MM.1S (cell line): ENCODE measurements around the gene CHCHD3.
"Not testable (repeated sequence)": the region's sequence is repeated elsewhere in the genome, so short reads cannot be mapped to it uniquely, and the experiment has no call there.

Experiments used
- DNase-seq: peaks from one replicate; pipeline ENCODE4 v3.0.0-alpha.2; 2015
- H2AFZ ChIP-seq: fragments of 300-600 bp; sonication (generic); 2 replicates; pipeline ENCODE4 v1.6.0; 2016; ENCODE audit warnings: antibody characterized with exemption, low read length
- H3F3A ChIP-seq: fragments of 300-600 bp; sonication (generic); 2 replicates; pipeline ENCODE4 v1.6.1; 2016; ENCODE audit warnings: mild to moderate bottlenecking, antibody characterized with exemption, low read length, moderate library complexity, mixed read lengths; ENCODE audit not compliant: insufficient read depth
- H3K27ac ChIP-seq: fragments of 300-600 bp; sonication (generic); 2 replicates; pipeline ENCODE4 v1.5.1; 2016; ENCODE audit warnings: mild to moderate bottlenecking, low read length
- H3K27me3 ChIP-seq: fragments of 300-600 bp; sonication (generic); replicated peaks from 2 replicates; pipeline ENCODE4 v1.6.0; 2016; ENCODE audit warnings: low read length; ENCODE audit not compliant: insufficient read depth
- H3K36me3 ChIP-seq: fragments of 300-600 bp; sonication (generic); replicated peaks from 2 replicates; pipeline ENCODE4 v1.6.1; 2016; ENCODE audit warnings: mild to moderate bottlenecking, low read length, mixed read lengths; ENCODE audit not compliant: insufficient read depth
- H3K4me1 ChIP-seq: fragments of 300-600 bp; sonication (generic); 2 replicates; pipeline ENCODE4 v1.6.1; 2016; ENCODE audit warnings: low read length, mixed read lengths
- H3K4me2 ChIP-seq: fragments of 300-600 bp; sonication (generic); 2 replicates; pipeline ENCODE4 v1.6.0; 2016; ENCODE audit warnings: low read depth, low read length
- H3K4me3 ChIP-seq: fragments of 300-600 bp; sonication (generic); 2 replicates; pipeline ENCODE4 v1.5.1; 2016; ENCODE audit warnings: low read length, mixed read lengths
- H3K79me2 ChIP-seq: fragments of 300-600 bp; sonication (generic); 2 replicates; pipeline ENCODE4 v1.6.1; 2016; ENCODE audit warnings: mixed run types, low read length, mixed read lengths
- H3K9ac ChIP-seq: fragments of 300-600 bp; sonication (generic); 2 replicates; pipeline ENCODE4 v1.6.1; 2016; ENCODE audit warnings: low read length, mixed read lengths
- H3K9me2 ChIP-seq: fragments of 300-600 bp; sonication (generic); replicated peaks from 2 replicates; pipeline ENCODE4 v1.6.1; 2016; ENCODE audit warnings: mild to moderate bottlenecking, low read length, mixed read lengths; ENCODE audit not compliant: insufficient read depth
- H3K9me3 ChIP-seq: fragments of 300-600 bp; sonication (generic); replicated peaks from 2 replicates; pipeline ENCODE4 v1.6.1; 2016; ENCODE audit warnings: mild to moderate bottlenecking, low read length, mixed read lengths; ENCODE audit not compliant: insufficient read depth
- H4K20me1 ChIP-seq: fragments of 300-600 bp; sonication (generic); 2 replicates; pipeline ENCODE4 v1.6.1; 2016; ENCODE audit warnings: mild to moderate bottlenecking, low read length, moderate library complexity, mixed read lengths; ENCODE audit not compliant: insufficient read depth
- CTCF ChIP-seq: fragments of 300-600 bp; sonication (generic); IDR thresholded peaks from 2 replicates; pipeline ENCODE4 v1.5.1; 2016; ENCODE audit warnings: antibody characterized with exemption, low read length, mixed read lengths
- EZH2 ChIP-seq: fragments of 300-600 bp; sonication (generic); optimal IDR thresholded peaks from 2 replicates; pipeline ENCODE3; 2017; ENCODE audit warnings: low read depth, mild to moderate bottlenecking, antibody characterized with exemption, low read length, mixed read lengths
- EZH2phosphoT487 ChIP-seq: fragments of 300-600 bp; sonication (generic); IDR thresholded peaks from 2 replicates; pipeline ENCODE4 v1.6.1; 2018; ENCODE audit warnings: antibody characterized with exemption, low read length

CHCHD3 gene

GRCh38 chr7:132899833-132900232 is 182.1 kb downstream of the CHCHD3 start:
- H3F3A ChIP-seq: no peaks in the 10 kb centered on the region
- no peak overlapping the region for H3K4me3 ChIP-seq
- H3K4me1 ChIP-seq: no peaks in the 10 kb centered on the region
- H2AFZ ChIP-seq: no peak overlapping the region
- H3K9me3 ChIP-seq: no peaks in the 10 kb centered on the region
- H3K4me2 ChIP-seq: no peak overlapping the region
- no peaks in the 10 kb centered on the region for H3K27me3 ChIP-seq
- no peak overlapping the region for H3K27ac ChIP-seq
- H3K9me2 ChIP-seq: no peaks in the 10 kb centered on the region
- 0 out of 2 replicates have a peak, but pooled peaks have one; percentile 8 for TF ChIP-seq CTCF
- no peak for TF ChIP-seq EZH2
- DNase-seq: no peak
- H3K9ac ChIP-seq: no peak overlapping the region
- H3K79me2 ChIP-seq: no peaks in the 10 kb centered on the region
- no peaks in the 10 kb centered on the region for H4K20me1 ChIP-seq
- no peaks in the 10 kb centered on the region for H3K36me3 ChIP-seq

- not testable (repeated sequence) for H3K79me2 ChIP-seq, H3K9me2 ChIP-seq, H3K36me3 ChIP-seq, H3K9ac ChIP-seq, H3K4me1 ChIP-seq, H3K4me3 ChIP-seq, H3K27ac ChIP-seq, H3K4me2 ChIP-seq, DNase-seq, H2AFZ ChIP-seq, H3F3A ChIP-seq, H3K27me3 ChIP-seq, H4K20me1 ChIP-seq, H3K9me3 ChIP-seq
These were observed 183.2 kb downstream of the CHCHD3 start for GRCh38 chr7:132898641-132899175.

- H2AFZ ChIP-seq: no peak overlapping the region
- no peak overlapping the region for H3K4me3 ChIP-seq
- no peak overlapping the region for H3K4me2 ChIP-seq
- TF ChIP-seq EZH2phosphoT487 (no peak), CTCF (no peak), EZH2 (no peak)
- no peaks in the 10 kb centered on the region for H3K36me3 ChIP-seq
- no peak overlapping the region for H3K27ac ChIP-seq
- no peaks in the 10 kb centered on the region for H3K9me3 ChIP-seq
- H3K4me1 ChIP-seq: no peaks in the 10 kb centered on the region
- no peaks in the 10 kb centered on the region for H4K20me1 ChIP-seq
- no peaks in the 10 kb centered on the region for H3K9me2 ChIP-seq
- H3K79me2 ChIP-seq: no peaks in the 10 kb centered on the region
- H3F3A ChIP-seq: no peaks in the 10 kb centered on the region
- DNase-seq: no peak
- H3K9ac ChIP-seq: no peak overlapping the region
- H3K27me3 ChIP-seq: no peaks in the 10 kb centered on the region
These were observed 184.7 kb downstream of the CHCHD3 start for GRCh38 chr7:132897093-132897687.

- H3F3A ChIP-seq: no peaks in the 10 kb centered on the region
- H3K36me3 ChIP-seq: no peaks in the 10 kb centered on the region
- no peak overlapping the region for H3K9ac ChIP-seq
- no peaks in the 10 kb centered on the region for H3K4me1 ChIP-seq
- no peak overlapping the region for H3K27ac ChIP-seq
- H3K4me2 ChIP-seq: no peak overlapping the region
- no peak overlapping the region for H2AFZ ChIP-seq
- no peaks in the 10 kb centered on the region for H3K27me3 ChIP-seq
- no peaks in the 10 kb centered on the region for H4K20me1 ChIP-seq
- H3K79me2 ChIP-seq: no peaks in the 10 kb centered on the region
- no peak for DNase-seq
- TF ChIP-seq EZH2: no peak
- no peak for TF ChIP-seq EZH2phosphoT487
- no peak overlapping the region for H3K4me3 ChIP-seq
- no peaks in the 10 kb centered on the region for H3K9me2 ChIP-seq
- no peaks in the 10 kb centered on the region for H3K9me3 ChIP-seq
These were observed 186.7 kb downstream of the CHCHD3 start for GRCh38 chr7:132895231-132895630.
